LHCN-M2 (cell line): Measurements from ENCODE around the gene CBY1. TPM values are rescaled to one million over a fixed set of nuclear protein-coding genes. Genes with fewer than 3 reads are reported as not detected.

ENCODE experiments used
- DNase-seq: peaks from one replicate; pipeline ENCODE4 v3.0.0-alpha.2; 2012; ENCODE audit warnings: low read depth
- total RNA-seq: library from RNA; depleted of rRNA; stranded (reverse); fragments of >200 nt; gene quantifications from 2 replicates; pipeline ENCODE4 v1.2.3, GENCODE V29; 2014

CBY1 gene
- total RNA-seq, 1 experiment from 2014 or later: 16.4 TPM

DNA sequence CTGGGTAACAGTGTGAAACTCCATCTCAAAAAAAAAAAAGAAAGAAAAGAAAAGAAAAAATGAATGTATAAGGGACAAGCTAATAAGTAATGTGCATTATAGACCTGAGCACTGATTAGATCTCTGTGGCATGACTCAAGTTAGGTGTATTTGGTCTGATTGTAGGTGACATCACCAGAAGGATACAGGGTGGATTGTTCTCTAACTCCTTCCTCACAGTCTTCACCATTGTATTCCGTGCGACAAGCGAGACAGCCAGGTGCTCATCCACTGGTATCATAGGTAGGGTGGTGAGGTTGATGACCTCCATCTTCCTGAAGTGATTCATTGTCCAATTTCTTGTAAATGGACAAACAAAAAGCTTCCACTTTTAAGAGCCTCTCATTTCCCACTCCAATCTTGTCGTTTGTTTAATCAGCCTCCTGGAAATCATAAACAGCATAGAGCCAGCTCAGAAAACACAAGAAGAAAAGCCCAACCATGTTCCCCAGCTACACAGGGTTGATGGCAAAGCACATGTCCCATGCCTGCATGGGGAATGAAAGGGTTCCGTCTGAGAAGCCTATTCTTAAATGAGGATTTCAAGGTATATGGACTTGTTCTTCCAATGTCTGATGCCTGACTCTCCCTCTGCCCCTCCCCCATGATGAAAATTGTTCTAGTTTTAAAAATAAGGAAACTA, 6.5 kb upstream of the CBY1 start:
- DNase-seq: no peak

DNA sequence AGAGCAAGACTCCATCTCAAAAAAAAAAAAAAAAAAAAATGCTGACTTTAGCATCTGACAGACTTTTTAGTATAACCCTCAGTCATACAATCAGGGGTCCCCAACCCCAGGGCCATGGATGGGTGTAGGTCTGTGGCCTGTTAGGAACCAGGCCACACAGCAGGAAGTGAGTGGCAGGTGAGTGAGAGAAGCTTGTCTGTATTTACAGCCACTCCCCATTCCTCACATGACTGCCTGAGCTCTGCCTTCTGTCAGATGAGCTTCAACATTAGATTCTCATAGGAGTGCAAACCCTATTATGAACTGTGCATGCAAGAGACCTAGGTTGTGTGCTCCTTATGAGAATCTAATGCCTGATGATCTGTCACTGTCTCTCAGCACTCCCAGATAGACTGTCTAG, 3.6 kb upstream of the CBY1 start:
- DNase-seq: no peak

DNA sequence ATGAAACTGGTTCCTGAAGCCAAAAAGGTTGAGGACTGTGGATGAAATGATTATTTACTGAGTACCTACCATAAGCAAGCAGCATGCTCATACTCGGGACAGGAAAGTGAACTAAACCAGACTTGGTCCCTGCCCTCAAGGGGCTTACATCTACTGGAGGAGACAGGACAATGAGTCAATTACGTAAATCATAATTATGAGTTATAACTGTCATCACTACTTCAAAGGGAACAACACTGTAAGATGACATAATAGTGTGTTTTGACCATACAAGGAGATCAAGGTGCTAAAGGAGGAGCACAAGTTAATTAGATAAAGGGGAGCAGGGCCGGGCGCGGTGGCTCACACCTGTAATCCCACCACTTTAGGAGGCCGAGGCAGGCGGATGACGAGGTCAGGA, 2.7 kb upstream of the CBY1 start:
- DNase-seq: no peak

DNA sequence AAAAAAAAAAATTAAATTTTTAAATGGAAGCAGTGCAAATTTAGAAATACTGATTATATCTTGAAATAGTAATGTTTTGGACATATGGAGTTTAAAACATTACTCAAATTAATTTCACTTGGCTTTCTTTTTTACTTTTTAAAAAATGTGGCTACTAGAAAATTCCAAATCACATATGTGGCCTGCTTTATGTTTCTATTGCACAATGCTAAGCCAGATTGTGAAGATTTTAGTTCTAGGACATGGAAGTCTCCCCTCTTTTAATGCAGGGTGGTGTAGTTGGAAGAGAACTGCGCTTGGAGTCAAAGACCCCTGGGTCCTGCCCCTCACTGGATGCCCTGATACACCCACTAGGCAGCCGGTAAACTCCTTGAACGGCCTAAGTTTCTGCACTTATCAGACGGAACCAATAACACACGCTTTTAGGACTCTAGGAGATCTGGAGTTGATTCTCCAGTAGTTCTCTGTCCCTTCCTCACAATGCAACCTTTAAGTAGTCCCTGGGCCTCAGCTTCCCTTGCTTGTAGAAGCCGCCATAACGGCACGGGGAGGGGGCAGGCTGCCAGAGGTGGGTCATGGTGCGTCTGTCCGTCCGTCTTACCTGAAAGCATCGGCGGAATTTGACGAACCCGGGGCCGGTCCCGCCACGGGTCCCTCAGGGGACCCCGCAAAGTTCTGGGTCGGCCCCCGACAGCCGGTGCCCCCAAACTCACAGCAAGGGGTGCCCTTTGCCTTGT, 751 bp upstream of the CBY1 start:
- DNase-seq: no peak

DNA sequence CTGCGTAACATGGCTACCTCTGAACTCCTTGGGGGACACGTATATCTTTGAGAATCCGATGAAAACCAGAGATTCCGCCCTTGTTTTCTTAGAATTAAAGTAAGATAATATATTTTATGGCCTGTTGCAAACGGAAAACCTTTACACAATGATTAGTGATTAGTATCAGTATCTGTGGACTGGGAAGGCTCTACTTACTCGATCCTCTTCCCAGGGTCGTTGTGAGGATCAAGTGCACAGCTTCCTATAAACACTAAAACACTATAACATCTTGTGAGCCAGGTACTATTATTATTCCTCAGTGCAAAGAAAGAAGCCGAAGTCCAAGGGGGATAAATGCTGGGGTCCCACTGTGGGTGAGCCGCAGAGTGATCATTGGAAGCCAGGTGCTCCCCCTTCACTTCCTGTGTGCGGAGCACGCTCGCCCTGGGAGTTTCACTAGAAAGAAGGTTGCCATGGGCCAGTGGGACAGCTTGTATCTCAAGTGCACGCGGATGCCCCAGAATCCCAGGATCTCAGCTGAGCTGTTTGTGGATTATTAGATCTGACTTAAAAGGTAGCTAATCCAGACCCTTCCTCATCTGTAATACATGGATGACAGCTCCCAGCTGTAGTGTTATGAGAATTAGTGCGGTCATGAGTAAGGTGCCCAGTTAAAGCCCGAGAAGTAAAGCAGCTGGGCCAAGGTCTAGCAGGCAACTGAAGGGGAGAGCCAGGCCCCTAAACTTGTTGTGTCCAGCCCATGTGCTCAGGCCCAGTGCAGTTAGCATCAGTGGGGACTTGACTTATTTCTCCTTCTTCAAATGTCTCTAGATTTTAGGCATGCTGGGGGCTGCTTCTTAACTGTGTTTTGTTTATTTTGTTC, 839 bp downstream of the CBY1 start:
- no peak for DNase-seq

DNA sequence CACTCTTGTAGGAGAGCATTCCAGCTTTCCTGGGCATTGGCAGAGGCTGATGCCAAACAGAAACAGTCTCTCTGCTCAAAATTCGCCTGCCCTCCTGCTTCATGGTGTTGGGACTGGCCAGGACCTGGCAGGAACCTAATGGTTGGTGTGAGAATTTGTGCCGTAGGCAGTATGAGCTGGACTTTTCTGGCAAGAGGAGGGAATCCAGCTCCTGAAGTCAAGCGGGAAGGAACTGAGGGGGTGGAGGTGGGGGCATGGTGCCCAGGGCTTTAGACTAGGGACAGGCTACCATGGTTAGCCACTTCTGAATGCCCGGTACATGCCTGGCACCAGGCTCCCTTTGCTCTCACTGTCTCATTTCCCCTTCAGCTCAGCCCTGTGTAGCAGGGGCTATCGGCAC, 18.4 kb downstream of the CBY1 start:
- DNase-seq: no peak

DNA sequence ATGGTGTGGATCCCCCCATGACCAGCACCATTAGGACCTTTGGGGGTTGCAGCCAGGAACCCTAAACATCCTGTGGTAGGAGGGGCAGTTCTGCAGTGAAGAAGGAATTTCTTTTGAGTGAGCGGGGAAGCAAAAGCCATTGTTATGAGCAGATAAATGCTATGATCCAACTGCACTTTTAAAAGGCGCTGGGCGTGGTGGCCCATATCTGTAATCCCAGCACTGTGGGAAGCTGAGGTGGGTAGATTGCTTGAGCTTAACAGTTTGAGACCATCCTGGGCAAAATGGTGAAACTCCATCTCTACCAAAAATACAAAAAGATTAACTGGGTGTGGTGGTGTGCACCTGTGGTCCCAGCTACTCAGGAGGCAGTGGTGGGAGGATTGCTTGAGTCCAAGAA, 19.4 kb downstream of the CBY1 start:
- DNase-seq: no peak

DNA sequence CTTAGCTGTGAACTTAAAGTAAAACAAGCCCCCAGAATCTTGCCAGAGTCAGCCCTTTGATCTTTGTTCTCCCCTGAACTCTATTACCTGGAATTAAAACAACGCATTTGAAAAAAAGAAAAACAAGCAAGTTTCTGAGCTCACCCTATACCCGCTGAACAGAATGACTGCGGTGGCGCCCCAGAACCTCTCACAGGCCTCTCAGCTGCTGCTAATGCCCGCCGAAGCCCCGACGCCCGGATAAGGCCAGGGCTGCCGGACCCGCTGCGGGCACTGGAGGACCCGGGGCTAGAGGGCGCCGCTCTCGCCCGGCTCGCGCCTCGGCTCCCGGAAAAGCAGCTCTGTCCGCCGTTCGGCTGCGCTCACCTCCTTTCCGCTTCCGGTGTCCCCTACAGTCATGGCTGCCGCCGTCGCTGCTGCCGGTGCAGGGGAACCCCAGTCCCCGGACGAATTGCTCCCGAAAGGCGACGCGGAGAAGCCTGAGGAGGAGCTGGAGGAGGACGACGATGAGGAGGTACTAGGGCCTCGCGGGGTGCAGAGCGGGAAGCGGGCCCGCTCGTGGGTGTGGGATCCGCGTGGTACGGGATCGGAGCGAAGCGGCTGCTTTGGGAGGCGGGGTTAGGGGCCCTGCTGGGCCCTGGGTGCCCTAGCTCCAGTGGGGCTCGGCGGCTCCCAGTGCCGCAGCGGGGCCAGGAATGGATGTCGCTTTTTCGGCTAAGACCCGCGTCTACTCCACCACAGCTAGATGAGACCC, 25.3 kb downstream of the CBY1 start, which contains the start of gene TOMM22:
Gene TOMM22 (plus strand): TSS at position 376 of the 754 bp plus-strand sequence. CDS start 22 bp downstream, at position 398.
- DNase-seq: peak; percentile 86

DNA sequence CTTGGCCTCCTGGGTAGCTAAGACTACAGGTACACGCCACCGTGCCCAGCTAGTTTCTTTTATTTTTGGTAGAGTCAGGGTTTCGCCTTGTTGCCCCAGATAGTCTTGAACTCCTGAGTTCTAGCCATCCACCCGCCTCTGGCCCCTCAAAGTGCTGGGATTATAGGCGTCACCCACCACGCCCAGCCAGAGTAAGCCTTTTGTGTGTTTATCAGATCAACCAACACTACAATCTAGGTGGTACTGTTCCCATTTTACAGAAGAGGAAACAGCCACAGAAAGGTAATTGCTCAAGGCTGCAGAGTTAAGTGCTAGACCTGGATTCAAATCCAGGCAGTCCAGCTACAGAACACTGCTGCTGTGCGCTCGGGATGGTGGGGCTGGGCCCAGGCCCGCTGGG, 28.5 kb downstream of the CBY1 start:
- no peak for DNase-seq

DNA sequence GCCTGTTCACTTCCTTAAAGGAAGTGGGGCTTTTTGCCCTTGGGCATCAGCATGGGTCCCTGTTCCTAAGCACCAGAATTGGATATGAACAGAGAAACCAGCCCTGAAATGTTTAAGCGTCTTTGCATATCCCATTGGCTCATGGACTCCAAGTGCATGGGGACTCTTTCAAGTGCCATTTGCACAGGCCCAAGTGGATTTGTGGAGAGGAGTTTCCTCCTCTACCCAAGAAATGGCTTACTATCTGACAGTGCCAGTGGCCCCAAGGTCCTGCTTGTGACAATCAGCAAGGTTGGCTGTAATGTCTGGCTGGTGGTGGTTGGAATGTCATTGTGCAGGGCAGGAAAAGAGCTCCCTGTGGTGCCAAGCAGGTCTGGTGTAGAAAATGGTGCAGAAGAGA, 29.3 kb downstream of the CBY1 start:
- DNase-seq: no peak

DNA sequence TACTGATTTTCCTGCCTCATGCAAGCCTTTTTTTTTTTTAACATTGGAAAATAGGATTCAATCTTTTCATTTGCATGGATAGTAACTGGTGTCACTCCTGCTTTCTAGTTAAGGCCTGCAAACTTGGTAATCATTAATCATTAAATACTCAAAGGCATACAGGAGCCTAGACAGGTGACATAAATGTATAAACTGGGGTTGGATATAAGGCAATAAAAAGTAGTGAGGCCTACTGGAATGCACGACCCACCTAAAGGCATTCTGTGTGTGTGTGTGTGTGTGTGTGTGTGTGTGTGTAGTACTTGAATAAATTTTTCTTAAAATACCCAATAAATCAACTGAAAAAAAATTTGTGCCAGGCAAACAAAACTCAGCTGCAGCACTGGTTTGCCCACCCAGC, 33.2 kb downstream of the CBY1 start:
- DNase-seq: no peak

DNA sequence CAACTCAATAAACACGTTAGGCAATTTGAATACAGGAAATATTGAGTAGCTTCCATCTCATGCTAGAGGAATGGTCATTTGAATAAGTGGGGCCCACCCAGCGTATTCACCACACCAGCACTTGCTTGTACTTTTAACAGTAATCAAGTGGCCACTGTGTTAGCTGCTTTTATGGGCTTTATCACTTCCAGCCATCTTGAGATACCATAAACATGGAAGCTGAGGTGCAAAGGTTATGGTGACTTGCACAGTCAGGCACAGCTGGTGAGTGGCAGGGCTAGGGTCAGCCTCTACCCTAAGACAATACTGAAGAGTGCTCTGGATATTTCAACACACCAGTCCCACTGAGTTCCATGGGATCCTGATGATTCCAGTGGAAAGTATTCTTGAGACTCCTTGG, 37.6 kb downstream of the CBY1 start:
- no peak for DNase-seq

DNA sequence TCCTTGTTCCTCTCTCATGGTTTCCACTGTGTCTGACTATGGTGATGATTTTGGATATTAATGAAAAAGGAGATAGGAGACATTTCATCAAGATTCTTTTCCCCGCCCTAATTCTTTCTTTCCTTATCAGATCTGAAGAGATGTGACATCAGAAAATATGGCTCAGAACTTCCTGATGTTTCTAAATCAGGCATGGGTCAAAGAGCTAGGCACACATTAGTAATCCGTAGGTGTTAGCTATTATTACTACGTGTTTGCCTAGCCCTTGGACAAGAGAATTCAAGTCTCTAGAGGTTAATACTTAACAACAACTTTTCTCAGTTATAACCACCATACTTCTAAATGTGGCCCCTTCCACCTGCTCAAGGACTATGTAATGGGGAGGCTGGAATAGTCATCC, 38.5 kb downstream of the CBY1 start:
- no peak for DNase-seq

DNA sequence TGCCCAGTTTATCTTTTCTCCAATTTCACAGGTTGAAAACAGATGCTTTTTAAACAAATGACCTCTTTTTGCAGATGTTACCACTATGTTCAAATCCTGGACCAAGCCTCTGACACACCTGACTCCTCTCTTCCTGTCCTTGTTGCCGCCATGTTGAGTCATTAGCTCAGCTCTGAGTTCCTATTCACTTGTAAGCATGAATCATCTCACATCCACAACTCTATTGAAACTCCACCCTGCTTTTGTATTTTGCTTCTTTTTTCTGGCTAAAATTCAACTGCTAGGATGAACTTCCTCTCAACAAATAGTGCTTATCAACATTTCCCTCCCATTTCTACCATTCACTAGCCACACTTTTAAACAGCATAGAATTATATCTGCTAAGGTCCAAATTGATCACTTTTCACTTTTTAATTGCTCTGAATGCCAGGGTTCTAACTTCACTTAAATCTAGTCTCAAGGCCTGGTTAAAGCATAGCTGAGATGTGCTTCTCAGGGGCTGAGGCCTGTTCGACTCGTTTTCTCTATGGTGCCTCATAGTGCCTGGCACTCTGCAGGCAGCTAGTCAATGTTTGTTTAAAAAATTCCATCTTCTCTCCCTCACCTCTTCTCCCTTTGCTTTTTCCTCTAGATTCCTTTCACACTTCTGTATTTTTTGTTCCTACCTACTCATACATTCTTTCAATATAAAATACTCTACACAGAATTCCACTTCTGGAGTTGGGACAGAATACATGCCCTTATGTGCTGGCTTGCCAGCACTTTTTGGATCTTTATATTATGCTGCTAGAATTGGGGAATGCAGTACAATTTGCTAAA, 40.4 kb downstream of the CBY1 start:
- peak; percentile 80 for DNase-seq

DNA sequence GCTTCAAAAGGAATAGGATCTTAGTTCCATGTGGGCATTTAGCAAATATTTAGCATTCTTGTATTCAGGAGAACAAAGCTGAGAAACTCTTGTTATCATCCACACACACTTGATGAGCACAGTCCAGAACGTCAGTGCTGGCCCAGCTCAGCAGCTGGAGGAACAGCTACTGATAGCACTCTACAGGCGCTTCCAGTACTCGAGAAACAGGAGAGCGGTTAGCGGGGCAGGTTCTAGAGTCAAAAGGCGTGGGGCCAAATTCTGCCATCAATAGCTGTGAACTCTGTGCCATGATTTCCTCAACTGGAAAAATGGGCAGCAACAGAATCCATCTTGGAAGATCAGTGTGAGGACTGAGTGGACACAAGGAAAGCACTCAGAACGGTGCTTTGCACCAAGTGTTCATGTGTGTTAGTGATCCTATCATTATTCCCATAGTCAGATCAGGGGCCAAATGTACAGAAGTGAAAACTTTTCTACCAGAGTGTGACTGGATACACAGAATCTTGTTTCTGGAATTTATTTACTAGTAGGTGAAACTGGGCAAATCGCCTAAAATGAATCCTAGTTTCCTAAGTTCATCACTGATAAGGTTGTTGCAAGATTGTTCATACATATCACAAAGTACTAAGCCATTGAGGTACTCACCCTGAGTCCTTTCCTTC, 41.1 kb downstream of the CBY1 start:
- peak; percentile 14 for DNase-seq

DNA sequence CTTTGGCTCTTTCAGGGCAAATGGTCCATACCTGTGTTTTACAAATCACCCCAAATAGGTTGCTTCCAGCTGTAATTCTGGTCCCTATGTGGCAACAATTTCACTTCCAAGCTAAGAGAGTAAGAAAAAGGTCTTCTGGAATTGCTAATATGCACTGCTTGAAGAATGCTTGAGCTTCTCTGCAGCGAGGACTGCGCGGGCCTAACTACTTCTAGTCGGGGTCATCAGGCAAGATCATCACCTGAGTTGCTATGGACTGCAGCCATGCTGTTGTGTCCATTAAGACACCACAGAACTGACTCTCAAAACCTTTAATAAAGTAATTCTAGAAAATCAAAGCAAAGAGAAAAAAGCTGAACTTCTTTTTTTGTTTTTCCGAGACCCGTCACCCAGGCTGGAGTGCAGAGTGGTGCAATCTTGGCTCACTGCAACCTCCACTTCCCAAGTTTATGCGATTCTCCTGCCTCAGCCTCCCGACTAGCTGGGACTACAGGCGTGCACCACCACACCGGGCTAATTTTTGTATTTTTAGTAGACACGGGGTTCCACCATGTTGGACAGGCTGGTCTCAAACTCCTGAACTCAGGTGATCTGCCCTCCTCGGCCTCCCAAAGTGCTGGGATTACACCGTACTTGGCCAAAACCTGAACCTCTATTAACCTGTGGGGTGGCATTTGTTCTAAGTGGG, 42.1 kb downstream of the CBY1 start:
- DNase-seq: no peak

DNA sequence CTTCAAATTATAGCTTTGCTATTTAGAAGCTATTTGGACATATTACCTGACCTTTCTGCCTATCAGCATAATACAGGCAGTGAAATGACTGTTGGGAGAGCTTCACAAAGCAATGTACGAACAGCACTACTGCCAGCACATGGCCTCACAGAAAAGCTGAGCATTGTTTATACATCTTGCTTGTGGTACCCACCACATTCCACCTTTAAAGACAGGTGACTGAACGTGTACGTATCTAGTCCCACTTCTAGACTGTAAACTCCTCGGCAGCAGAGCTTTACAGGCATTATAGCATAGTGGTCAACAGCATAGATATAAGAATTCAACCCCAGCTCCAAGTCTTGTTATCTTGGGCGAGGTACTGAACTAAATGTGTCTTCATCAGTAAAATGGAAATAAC, 42.7 kb downstream of the CBY1 start:
- no peak for DNase-seq

DNA sequence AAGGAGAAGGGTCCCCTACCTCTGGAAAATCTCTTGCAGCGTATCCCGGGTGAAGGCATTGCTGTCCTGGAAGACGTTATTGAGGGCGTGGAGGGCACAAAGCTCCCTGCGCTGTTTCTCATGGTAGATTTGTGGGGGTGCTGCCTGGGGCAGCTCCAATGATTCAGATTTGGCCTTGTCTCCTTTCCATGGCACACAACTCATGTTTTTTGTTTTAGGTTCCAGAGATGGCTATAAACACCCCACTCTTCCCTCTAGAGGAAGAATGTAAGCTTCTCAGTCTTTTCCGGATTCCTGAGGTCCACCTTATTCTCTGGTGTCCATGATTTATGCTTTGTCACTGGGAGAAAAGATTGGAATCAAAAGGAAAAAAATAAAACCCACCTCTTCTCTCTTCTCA, 43.3 kb downstream of the CBY1 start:
- peak; percentile 57 for DNase-seq

DNA sequence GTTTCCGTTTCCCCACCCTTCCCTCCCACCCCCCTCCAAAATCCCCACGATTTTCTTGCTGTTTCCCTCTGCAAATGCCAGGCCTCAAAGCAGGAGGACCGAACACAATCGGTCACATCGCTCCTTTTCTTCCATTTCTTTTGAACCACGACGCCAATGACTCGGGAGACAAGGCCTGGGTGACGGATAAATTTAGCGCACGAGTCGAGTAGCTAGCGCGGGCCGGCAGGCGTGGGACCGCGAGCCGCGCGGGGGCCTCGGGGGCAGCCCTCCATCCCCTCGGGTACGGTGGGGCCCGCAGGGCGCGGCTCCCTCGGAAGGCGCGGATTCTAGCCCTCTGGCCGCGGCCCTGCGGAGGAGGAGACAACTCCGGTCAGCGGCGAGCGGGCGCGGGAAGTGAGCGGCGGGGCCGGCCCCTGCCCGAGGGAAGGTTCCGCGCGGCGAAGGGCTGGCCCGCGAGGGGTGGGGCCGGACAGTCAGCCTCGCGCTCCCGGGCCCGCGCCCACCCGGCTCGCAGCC, 43.9 kb downstream of the CBY1 start:
- DNase-seq: no peak
